GM12875 (cell line): ENCODE results near the gene MCM9.
"Not testable (repeated sequence)": the region's sequence is repeated elsewhere in the genome, so short reads cannot be mapped to it uniquely, and the experiment has no call there.

Experiments
- H3K4me3 ChIP-seq: one replicate; pipeline ENCODE4 v1.5.1; 2011; ENCODE audit warnings: low read depth, low read length, control low read depth
- CTCF ChIP-seq: IDR thresholded peaks from 2 replicates; pipeline ENCODE4 v1.5.1; 2011; ENCODE audit warnings: low read depth, mild to moderate bottlenecking, control low read depth, inconsistent platforms, low read length, moderate library complexity, borderline replicate concordance; ENCODE audit not compliant: insufficient read depth

The MCM9 gene

DNA sequence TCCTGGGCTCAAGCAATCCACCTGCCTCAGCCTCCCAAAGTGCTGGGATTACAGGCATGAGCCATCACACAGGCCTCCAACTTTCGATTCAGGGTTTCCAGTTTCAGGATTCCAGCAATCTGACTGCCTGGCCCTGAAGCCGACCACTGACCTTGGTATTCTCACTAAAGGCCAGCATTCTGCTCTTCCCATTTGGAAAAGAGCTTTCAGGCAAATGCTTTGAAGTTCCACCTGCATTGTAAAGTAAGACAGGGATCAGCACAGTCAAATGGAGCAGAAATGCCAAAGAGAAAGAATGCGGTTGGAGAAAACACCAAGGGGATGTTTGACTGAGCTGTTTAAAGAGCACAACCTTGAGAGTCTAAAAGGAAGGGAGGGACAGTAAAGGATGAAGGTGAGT, 166.5 kb downstream of the MCM9 start:
- TF ChIP-seq CTCF: no peak
- H3K4me3 ChIP-seq: no peak overlapping the region

DNA sequence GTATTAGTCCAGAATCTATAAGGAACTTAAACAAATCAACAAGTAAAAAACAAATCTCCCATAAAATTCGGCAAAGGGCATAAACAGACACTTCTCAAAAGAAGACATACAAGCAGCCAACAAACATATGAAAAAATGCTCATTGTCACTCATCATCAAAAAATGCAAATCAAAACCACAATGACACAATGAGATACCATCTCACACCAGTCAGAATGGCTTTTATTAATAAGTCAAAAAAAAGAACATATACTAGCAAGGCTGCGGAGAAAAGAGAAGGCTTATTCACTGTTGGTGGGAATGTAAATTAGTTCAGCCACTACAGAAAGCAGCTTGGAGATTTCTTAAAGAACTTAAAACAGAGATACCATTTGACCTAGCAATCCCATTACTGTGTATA, 169.6 kb downstream of the MCM9 start:
- H3K4me3 ChIP-seq: not testable (repeated sequence)

GRCh38 chr6:118764766-118765165, 170.2 kb downstream of the MCM9 start:
- H3K4me3 ChIP-seq: no peak overlapping the region
- TF ChIP-seq CTCF: no peak
